ENCODE results near the gene SANBR. TPM values are rescaled to one million over a fixed set of nuclear protein-coding genes. Genes with fewer than 3 reads are reported as not detected.
A peak's percentile ranks its signal among the peaks of the same experiment; 100 is the strongest.

The SANBR gene
- total and polyA plus RNA-seq, 2 of the 13 experiments (the other 11 are each of a cell fraction or from before 2014, with no cell fraction given) = 9.8 to 20.9 TPM

DNA sequence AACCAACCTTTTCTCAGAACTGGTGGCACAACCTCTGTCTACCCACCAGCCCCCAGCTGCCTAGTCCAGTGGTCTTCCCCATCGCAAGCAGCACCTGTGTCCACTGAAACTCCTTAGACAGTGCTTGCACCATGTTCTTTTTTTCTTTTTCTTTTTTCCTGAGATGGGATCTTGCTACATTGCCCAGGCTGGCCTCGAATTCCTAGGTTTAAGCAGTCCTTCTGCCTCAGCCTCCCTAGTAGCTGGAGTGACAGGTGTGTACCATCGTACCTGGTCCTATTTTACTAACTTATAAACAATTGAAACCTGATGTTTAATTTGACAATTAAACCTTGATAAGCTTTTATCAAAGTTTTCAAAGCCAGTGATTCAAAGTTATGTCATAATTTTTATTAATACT lies 30.8 kb downstream of the SANBR start:
- intact Hi-C loops (cut with micrococcal nuclease; ENCODE audit: unreplicated experiment) = no loop called here
- no peak for FAIRE-seq
- H3K27me3 ChIP-seq (ENCODE audit: control insufficient read depth in 1 of 2, insufficient read depth in 2 of 2, low read length in 2 of 2) = no peaks in the 10 kb centered on the region
- H3K36me3 ChIP-seq (replicated peaks in 1 of 2; ENCODE audit: control insufficient read depth in 1 of 2, insufficient read depth in 2 of 2, low read length in 2 of 2) = no peaks in the 10 kb centered on the region
- H4K20me1 ChIP-seq (ENCODE audit: insufficient read depth, low read length) = no peaks in the 10 kb centered on the region
- BruUV-seq (replicated peaks) = no TSS peak
- no peak overlapping the region for H3K27ac ChIP-seq (ENCODE audit: extremely low read length, insufficient read depth, low read length)
- no peak overlapping the region for H3K4me2 ChIP-seq (ENCODE audit: low read depth, low read length)
- H3K79me2 ChIP-seq (ENCODE audit: insufficient read depth, low read length) = no peaks in the 10 kb centered on the region
- H2AFZ ChIP-seq (ENCODE audit: low read length) = no peak overlapping the region
- in situ Hi-C loops (cut with HindIII; ENCODE audit: extremely low pct_ligation_motif_present, low pct_unique_long_range_greater_than_20kb) = no loop called here
- no peak overlapping the region for H3K9ac ChIP-seq (ENCODE audit: insufficient read depth, low read depth, low read length)
- POLR2A ChIA-PET = no interaction called here
- CTCF ChIA-PET (ENCODE audit: low intra/inter-chr PET ratio, low total read pairs) = no interaction called here
- DNase-seq (ENCODE audit: low spot score) = no peak
- WGBS (ENCODE audit: low lambda C conversion rate) = 95% methylated on average over 3 of the region's 3 CpGs
- no peaks in the 10 kb centered on the region for H3K4me1 ChIP-seq (ENCODE audit: insufficient read depth, low read length)
- no peaks in the 10 kb centered on the region for H3K9me3 ChIP-seq (ENCODE audit: low read length)
- TF ChIP-seq POLR2G (IDR thresholded peaks at IDR 0.05; ENCODE audit: low read depth, low read length) = no peak
- TF ChIP-seq ZSCAN22 (CRISPR knock-in tag; IDR thresholded peaks at IDR 0.05) = no peak
- TF ChIP-seq, protein P1, sequence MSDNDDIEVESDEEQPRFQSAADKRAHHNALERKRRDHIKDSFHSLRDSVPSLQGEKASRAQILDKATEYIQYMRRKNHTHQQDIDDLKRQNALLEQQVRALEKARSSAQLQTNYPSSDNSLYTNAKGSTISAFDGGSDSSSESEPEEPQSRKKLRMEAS (IDR thresholded peaks at IDR 0.05) = no peak
- peak; percentile 89 for TF ChIP-seq ZNF121 (CRISPR knock-in tag; IDR thresholded peaks at IDR 0.05)
- no peak for TF ChIP-seq SRSF9 (IDR thresholded peaks at IDR 0.05; ENCODE audit: borderline replicate concordance, insufficient read depth, low read depth, low read length, poor library complexity, severe bottlenecking)
- ATAC-seq = no peak
- H3K4me3 ChIP-seq (replicated peaks in 1 of 3; ENCODE audit: insufficient read depth in 1 of 3, low read depth in 2 of 3, low read length in 3 of 3) = no peak overlapping the region

- Histone ChIP-seq H4K20me1 (ENCODE audit: insufficient read depth, low read length) (no peaks in the 10 kb centered on the region), H3K79me2 (ENCODE audit: insufficient read depth, low read length) (no peaks in the 10 kb centered on the region), H3K36me3 (replicated peaks in 1 of 2; ENCODE audit: control insufficient read depth in 1 of 2, insufficient read depth in 2 of 2, low read length in 2 of 2) (peaks cover under 1 to 17% of the 10 kb centered on the region in 2 experiments; a peak in 3 of 5 replicates), H2AFZ (ENCODE audit: low read length) (no peak overlapping the region), H3K27me3 (ENCODE audit: control insufficient read depth in 1 of 2, insufficient read depth in 2 of 2, low read length in 2 of 2) (no peaks in the 10 kb centered on the region), H3K4me1 (ENCODE audit: insufficient read depth, low read length) (no peaks in the 10 kb centered on the region), H3K9ac (ENCODE audit: insufficient read depth, low read depth, low read length) (no peak overlapping the region), H3K4me2 (ENCODE audit: low read depth, low read length) (no peak overlapping the region), H3K4me3 (replicated peaks in 1 of 3; ENCODE audit: insufficient read depth in 1 of 3, low read depth in 2 of 3, low read length in 3 of 3) (no peak overlapping the region), H3K27ac (ENCODE audit: extremely low read length, insufficient read depth, low read length) (no peak overlapping the region), H3K9me3 (ENCODE audit: low read length) (no peaks in the 10 kb centered on the region)
- ATAC-seq = no peak
- no peak for TF ChIP-seq TMF1 (CRISPR knock-in tag; IDR thresholded peaks at IDR 0.05; ENCODE audit: low read depth)
- TF ChIP-seq ATF7 (IDR thresholded peaks at IDR 0.05) = 0 out of 2 replicates have a peak, but pooled peaks have one; percentile 21
- no peak for TF ChIP-seq ATF7 (CRISPR knock-in tag; IDR thresholded peaks at IDR 0.05)
- ChIA-PET POLR2A (no interaction called here), CTCF (ENCODE audit: low intra/inter-chr PET ratio, low total read pairs) (no interaction called here)
- no peak for FAIRE-seq
- no TSS peak for BruUV-seq (replicated peaks)
- intact Hi-C loops (cut with micrococcal nuclease; ENCODE audit: unreplicated experiment) (no loop called here), in situ Hi-C loops (cut with HindIII; ENCODE audit: extremely low pct_ligation_motif_present, low pct_unique_long_range_greater_than_20kb) (no loop called here)
- DNase-seq (ENCODE audit: low spot score) = no peak
- WGBS (ENCODE audit: low lambda C conversion rate) = 98% methylated on average over 4 of the region's 4 CpGs
Measured at GRCh38 chr2:61100801-61101200, 35.1 kb downstream of the SANBR start.
